ENCODE measurements around the gene CRYGS.

CRYGS gene

DNA sequence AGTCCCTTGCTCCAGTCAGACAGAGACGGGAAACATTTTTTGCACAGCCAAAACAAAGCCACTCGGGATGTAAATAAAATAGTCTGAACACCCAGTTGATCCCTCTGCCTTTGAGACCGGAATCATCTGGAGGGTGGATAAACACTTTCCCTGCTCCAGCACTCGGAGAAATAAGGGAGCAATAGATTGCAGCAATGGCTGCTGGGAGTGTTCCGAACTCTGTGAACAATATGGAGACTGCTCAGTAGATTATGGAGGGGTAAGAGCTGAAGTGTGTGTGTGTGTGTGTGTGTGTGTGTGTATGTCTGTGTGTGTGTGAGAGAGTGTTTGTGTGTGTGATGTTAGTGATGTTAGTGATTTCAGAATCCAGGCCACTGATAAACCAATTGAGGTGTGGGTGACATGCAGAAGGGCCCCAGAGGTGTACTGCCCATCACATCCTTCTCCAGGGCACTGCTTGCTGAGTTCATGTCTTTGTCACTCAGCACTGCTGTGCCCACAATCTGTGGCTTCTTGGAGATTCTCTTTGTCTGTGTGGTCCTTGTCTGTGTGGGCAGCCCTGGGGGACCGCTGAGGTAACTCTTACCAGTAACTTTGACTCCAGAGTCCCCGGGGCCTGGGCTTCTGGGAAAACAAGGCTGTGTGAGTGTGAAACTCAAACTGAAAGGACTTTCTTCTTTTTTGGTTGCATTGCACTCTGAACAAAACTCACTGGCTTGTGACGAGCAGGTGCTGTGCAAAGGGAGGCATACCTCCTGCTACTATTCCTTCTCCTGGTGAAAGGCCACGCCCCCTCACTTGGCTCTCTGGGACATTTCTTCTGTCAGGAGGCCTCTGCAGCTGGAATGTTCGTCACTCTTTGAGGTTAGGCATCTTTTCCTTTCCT, 23.0 kb downstream of the CRYGS start:
- H3K27me3 ChIP-seq (ENCODE audit: control insufficient read depth in 2 of 2, insufficient read depth in 2 of 2, low read length in 2 of 2) = peaks cover 0 to 2% of the 10 kb centered on the region in 2 donors
- no peak overlapping the region for H3K9ac ChIP-seq (ENCODE audit: low read depth in 1 of 2, low read length in 2 of 2)
- H3K4me3 ChIP-seq (ENCODE audit: low read length in 2 of 2) = no peak overlapping the region
- no peak overlapping the region for H3K27ac ChIP-seq (ENCODE audit: low read depth in 2 of 2, low read length in 2 of 2)
- no peaks in the 10 kb centered on the region for H3K4me1 ChIP-seq (ENCODE audit: control insufficient read depth in 2 of 2, insufficient read depth in 2 of 2, low read length in 2 of 2)
- no peaks in the 10 kb centered on the region for H3K9me3 ChIP-seq (ENCODE audit: control insufficient read depth in 2 of 2, low read length in 2 of 2)
- no peaks in the 10 kb centered on the region for H3K36me3 ChIP-seq (ENCODE audit: control insufficient read depth in 2 of 2, insufficient read depth in 2 of 2, low read length in 2 of 2)

GRCh38 chr3:186520431-186520830, 23.7 kb downstream of the CRYGS start:
- H3K4me3 ChIP-seq (ENCODE audit: low read length in 2 of 2) = no peak overlapping the region
- H3K27ac ChIP-seq (ENCODE audit: low read depth in 2 of 2, low read length in 2 of 2) = no peak overlapping the region
- no peaks in the 10 kb centered on the region for H3K9me3 ChIP-seq (ENCODE audit: control insufficient read depth in 2 of 2, low read length in 2 of 2)
- no peaks in the 10 kb centered on the region for H3K36me3 ChIP-seq (ENCODE audit: control insufficient read depth in 2 of 2, insufficient read depth in 2 of 2, low read length in 2 of 2)
- H3K4me1 ChIP-seq (ENCODE audit: control insufficient read depth in 2 of 2, insufficient read depth in 2 of 2, low read length in 2 of 2) = no peaks in the 10 kb centered on the region
- H3K27me3 ChIP-seq (ENCODE audit: control insufficient read depth in 2 of 2, insufficient read depth in 2 of 2, low read length in 2 of 2) = peaks cover 0 to 2% of the 10 kb centered on the region in 2 donors
- H3K9ac ChIP-seq (ENCODE audit: low read depth in 1 of 2, low read length in 2 of 2) = no peak overlapping the region

DNA sequence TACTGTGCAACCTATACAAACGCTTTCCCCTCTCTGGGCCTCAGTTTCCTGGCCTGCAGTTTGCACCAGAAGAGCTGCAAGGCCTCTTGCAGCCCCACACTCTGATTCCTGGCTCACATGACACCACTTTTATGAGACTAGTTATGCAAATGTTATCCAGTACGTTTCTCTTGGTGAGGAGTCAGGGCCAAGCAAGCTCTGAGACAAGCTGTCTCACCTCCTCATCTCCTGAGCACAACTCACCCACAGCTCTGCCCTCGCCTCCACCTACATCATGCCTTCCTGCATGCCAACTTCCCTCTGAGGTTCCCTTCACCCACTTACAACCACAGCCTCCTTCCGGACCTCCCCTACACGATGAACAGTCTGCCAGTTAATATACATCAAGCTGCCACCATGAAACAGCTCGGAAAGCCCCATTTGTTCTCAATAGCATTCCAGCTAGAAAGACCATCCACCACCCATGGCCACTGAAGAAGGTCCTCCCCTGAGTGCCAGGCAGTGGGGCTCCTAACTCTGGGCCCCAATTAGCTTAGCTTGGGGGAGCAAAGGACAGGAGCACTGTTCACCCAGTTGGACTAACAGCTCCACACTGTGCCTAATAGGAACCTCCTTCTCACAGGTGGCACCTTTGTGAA, 25.0 kb downstream of the CRYGS start:
- Histone ChIP-seq H3K9me3 (ENCODE audit: control insufficient read depth in 2 of 2, low read length in 2 of 2) (no peaks in the 10 kb centered on the region), H3K9ac (ENCODE audit: low read depth in 1 of 2, low read length in 2 of 2) (no peak overlapping the region), H3K4me3 (ENCODE audit: low read length in 2 of 2) (no peak overlapping the region), H3K4me1 (ENCODE audit: control insufficient read depth in 2 of 2, insufficient read depth in 2 of 2, low read length in 2 of 2) (no peaks in the 10 kb centered on the region), H3K27me3 (ENCODE audit: control insufficient read depth in 2 of 2, insufficient read depth in 2 of 2, low read length in 2 of 2) (peaks cover 0 to 2% of the 10 kb centered on the region in 2 donors), H3K36me3 (ENCODE audit: control insufficient read depth in 2 of 2, insufficient read depth in 2 of 2, low read length in 2 of 2) (no peaks in the 10 kb centered on the region), H3K27ac (ENCODE audit: low read depth in 2 of 2, low read length in 2 of 2) (no peak overlapping the region)

DNA sequence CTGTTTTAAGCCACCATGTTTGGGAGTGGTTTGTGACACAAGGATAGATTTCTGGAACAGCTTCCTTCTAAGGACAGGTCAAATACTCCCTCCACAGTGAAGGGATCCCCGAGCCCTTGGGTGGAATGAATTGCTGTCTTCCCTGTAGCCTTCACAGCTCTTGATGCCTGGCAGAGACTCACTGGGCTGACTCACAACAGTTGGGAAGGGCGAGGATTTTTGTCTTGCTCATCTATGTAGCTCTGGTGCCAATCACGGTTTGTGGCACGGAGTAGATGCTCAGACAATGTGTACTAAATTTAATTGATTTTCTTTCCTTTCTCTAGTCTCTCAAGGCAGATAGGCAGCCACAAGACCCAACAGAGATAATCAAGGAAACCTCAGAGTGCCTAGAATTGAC, 27.0 kb downstream of the CRYGS start:
- Histone ChIP-seq H3K9ac (ENCODE audit: low read depth in 1 of 2, low read length in 2 of 2) (no peak overlapping the region), H3K9me3 (ENCODE audit: control insufficient read depth in 2 of 2, low read length in 2 of 2) (no peaks in the 10 kb centered on the region), H3K4me3 (ENCODE audit: low read length in 2 of 2) (no peak overlapping the region), H3K36me3 (ENCODE audit: control insufficient read depth in 2 of 2, insufficient read depth in 2 of 2, low read length in 2 of 2) (no peaks in the 10 kb centered on the region), H3K27me3 (ENCODE audit: control insufficient read depth in 2 of 2, insufficient read depth in 2 of 2, low read length in 2 of 2) (peaks cover 0 to 5% of the 10 kb centered on the region in 2 donors), H3K4me1 (ENCODE audit: control insufficient read depth in 2 of 2, insufficient read depth in 2 of 2, low read length in 2 of 2) (no peaks in the 10 kb centered on the region), H3K27ac (ENCODE audit: low read depth in 2 of 2, low read length in 2 of 2) (no peak overlapping the region)

- Histone ChIP-seq H3K27ac (ENCODE audit: low read depth in 2 of 2, low read length in 2 of 2) (no peak overlapping the region), H3K36me3 (ENCODE audit: control insufficient read depth in 2 of 2, insufficient read depth in 2 of 2, low read length in 2 of 2) (no peaks in the 10 kb centered on the region), H3K27me3 (ENCODE audit: control insufficient read depth in 2 of 2, insufficient read depth in 2 of 2, low read length in 2 of 2) (peaks cover 0 to 8% of the 10 kb centered on the region in 2 donors), H3K9me3 (ENCODE audit: control insufficient read depth in 2 of 2, low read length in 2 of 2) (no peaks in the 10 kb centered on the region), H3K4me3 (ENCODE audit: low read length in 2 of 2) (no peak overlapping the region), H3K9ac (ENCODE audit: low read depth in 1 of 2, low read length in 2 of 2) (no peak overlapping the region), H3K4me1 (ENCODE audit: control insufficient read depth in 2 of 2, insufficient read depth in 2 of 2, low read length in 2 of 2) (no peaks in the 10 kb centered on the region)
Observed at GRCh38 chr3:186516646-186517045, 27.5 kb downstream of the CRYGS start.

- no peaks in the 10 kb centered on the region for H3K4me1 ChIP-seq (ENCODE audit: control insufficient read depth in 2 of 2, insufficient read depth in 2 of 2, low read length in 2 of 2)
- no peak overlapping the region for H3K4me3 ChIP-seq (ENCODE audit: low read length in 2 of 2)
Observed at GRCh38 chr3:186515125-186515524, 29.1 kb downstream of the CRYGS start.

DNA sequence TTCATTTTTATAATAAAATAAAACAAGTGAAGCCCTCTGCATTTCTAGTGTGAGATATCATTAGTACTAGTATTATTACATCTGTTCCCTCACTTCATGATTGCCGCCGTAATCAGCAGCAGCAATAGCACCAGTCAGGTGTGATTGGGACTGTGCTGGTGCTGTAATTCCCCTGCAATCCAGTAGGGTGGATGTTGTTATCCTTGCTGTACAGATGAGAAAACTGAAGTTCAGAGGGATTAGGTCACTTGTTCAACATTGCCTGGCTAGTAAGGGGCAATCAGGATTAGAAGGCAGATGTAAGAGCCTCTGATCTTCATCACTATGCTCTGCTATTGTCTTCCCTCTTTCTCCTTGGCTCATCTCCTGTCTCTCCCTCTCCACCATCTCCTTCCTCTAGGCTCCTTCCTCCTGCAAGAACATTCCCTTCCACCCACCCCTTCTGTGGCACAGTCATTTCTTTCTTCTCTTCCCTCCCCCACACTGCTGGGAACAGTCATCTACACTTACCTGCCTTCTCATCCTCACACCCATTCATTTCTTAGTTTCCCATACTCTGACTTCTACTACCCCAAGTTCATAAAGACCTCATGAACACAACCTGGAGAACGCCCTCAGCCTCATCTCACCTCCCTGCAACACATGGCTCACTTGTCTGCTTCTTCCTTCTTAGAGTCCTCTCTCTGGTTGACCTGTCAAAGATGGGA, 29.7 kb downstream of the CRYGS start:
- H3K9me3 ChIP-seq (ENCODE audit: control insufficient read depth in 2 of 2, low read length in 2 of 2) = no peaks in the 10 kb centered on the region
- H3K27ac ChIP-seq (ENCODE audit: low read depth in 2 of 2, low read length in 2 of 2) = no peak overlapping the region
- no peaks in the 10 kb centered on the region for H3K4me1 ChIP-seq (ENCODE audit: control insufficient read depth in 2 of 2, insufficient read depth in 2 of 2, low read length in 2 of 2)
- H3K9ac ChIP-seq (ENCODE audit: low read depth in 1 of 2, low read length in 2 of 2) = no peak overlapping the region
- no peak overlapping the region for H3K4me3 ChIP-seq (ENCODE audit: low read length in 2 of 2)
- H3K36me3 ChIP-seq (ENCODE audit: control insufficient read depth in 2 of 2, insufficient read depth in 2 of 2, low read length in 2 of 2) = no peaks in the 10 kb centered on the region
- peaks cover 2 to 8% of the 10 kb centered on the region in 2 donors for H3K27me3 ChIP-seq (ENCODE audit: control insufficient read depth in 2 of 2, insufficient read depth in 2 of 2, low read length in 2 of 2)

More at GRCh38 chr3:186515125-186515524, 29.1 kb downstream of the CRYGS start:
- Histone ChIP-seq H3K27ac (ENCODE audit: low read depth in 2 of 2, low read length in 2 of 2) (no peak overlapping the region), H3K27me3 (ENCODE audit: control insufficient read depth in 2 of 2, insufficient read depth in 2 of 2, low read length in 2 of 2) (peaks cover 0 to 8% of the 10 kb centered on the region in 2 donors), H3K9me3 (ENCODE audit: control insufficient read depth in 2 of 2, low read length in 2 of 2) (no peaks in the 10 kb centered on the region), H3K36me3 (ENCODE audit: control insufficient read depth in 2 of 2, insufficient read depth in 2 of 2, low read length in 2 of 2) (no peaks in the 10 kb centered on the region), H3K9ac (ENCODE audit: low read depth in 1 of 2, low read length in 2 of 2) (no peak overlapping the region)

DNA sequence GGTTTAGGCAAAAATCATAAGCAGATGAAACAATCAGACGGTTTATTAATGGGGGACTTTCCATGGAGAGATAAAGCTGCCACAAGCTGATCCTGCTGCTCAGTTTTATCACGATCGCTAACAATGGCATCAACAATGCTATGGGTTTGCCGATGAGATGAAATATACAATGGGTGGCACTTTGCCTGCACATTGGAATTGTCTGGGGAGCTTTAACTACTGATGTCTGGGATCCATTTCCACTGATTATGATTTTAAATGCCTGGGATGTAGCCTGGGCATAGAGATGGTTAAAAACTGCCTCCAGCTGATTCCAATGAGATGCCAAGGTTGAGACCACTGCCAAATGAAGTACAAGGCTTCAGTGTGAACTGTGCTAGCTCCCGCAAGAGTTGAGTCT, 30.8 kb downstream of the CRYGS start:
- Histone ChIP-seq H3K9ac (ENCODE audit: low read depth in 1 of 2, low read length in 2 of 2) (no peak overlapping the region), H3K27me3 (ENCODE audit: control insufficient read depth in 2 of 2, insufficient read depth in 2 of 2, low read length in 2 of 2) (peaks cover 2 to 8% of the 10 kb centered on the region in 2 donors), H3K27ac (ENCODE audit: low read depth in 2 of 2, low read length in 2 of 2) (no peak overlapping the region), H3K9me3 (ENCODE audit: control insufficient read depth in 2 of 2, low read length in 2 of 2) (no peaks in the 10 kb centered on the region), H3K36me3 (ENCODE audit: control insufficient read depth in 2 of 2, insufficient read depth in 2 of 2, low read length in 2 of 2) (no peaks in the 10 kb centered on the region), H3K4me1 (ENCODE audit: control insufficient read depth in 2 of 2, insufficient read depth in 2 of 2, low read length in 2 of 2) (no peaks in the 10 kb centered on the region), H3K4me3 (ENCODE audit: low read length in 2 of 2) (no peak overlapping the region)

GRCh38 chr3:186512570-186513302, 31.4 kb downstream of the CRYGS start:
- no peaks in the 10 kb centered on the region for H3K9me3 ChIP-seq (ENCODE audit: control insufficient read depth in 2 of 2, low read length in 2 of 2)
- no peak overlapping the region for H3K27ac ChIP-seq (ENCODE audit: low read depth in 2 of 2, low read length in 2 of 2)
- H3K27me3 ChIP-seq (ENCODE audit: control insufficient read depth in 2 of 2, insufficient read depth in 2 of 2, low read length in 2 of 2) = peaks cover 2 to 8% of the 10 kb centered on the region in 2 donors
- no peaks in the 10 kb centered on the region for H3K4me1 ChIP-seq (ENCODE audit: control insufficient read depth in 2 of 2, insufficient read depth in 2 of 2, low read length in 2 of 2)
- no peak overlapping the region for H3K4me3 ChIP-seq (ENCODE audit: low read length in 2 of 2)
- H3K9ac ChIP-seq (ENCODE audit: low read depth in 1 of 2, low read length in 2 of 2) = no peak overlapping the region
- H3K36me3 ChIP-seq (ENCODE audit: control insufficient read depth in 2 of 2, insufficient read depth in 2 of 2, low read length in 2 of 2) = no peaks in the 10 kb centered on the region

All from mucosa of rectum (tissue), 2 donors.